ENCODE measurements around the gene MEG3. TPM values are rescaled to one million over a fixed set of nuclear protein-coding genes. Genes with fewer than 3 reads are reported as not detected.
"Not testable (repeated sequence)": the region's sequence is repeated elsewhere in the genome, so short reads cannot be mapped to it uniquely, and the experiment has no call there.

MEG3 gene
- total RNA-seq, 1 donor from 2014 or later: 7.4 TPM

- no peak for ATAC-seq
Measured at GRCh38 chr14:100816286-100816949, 9.5 kb upstream of the MEG3 start.

DNA sequence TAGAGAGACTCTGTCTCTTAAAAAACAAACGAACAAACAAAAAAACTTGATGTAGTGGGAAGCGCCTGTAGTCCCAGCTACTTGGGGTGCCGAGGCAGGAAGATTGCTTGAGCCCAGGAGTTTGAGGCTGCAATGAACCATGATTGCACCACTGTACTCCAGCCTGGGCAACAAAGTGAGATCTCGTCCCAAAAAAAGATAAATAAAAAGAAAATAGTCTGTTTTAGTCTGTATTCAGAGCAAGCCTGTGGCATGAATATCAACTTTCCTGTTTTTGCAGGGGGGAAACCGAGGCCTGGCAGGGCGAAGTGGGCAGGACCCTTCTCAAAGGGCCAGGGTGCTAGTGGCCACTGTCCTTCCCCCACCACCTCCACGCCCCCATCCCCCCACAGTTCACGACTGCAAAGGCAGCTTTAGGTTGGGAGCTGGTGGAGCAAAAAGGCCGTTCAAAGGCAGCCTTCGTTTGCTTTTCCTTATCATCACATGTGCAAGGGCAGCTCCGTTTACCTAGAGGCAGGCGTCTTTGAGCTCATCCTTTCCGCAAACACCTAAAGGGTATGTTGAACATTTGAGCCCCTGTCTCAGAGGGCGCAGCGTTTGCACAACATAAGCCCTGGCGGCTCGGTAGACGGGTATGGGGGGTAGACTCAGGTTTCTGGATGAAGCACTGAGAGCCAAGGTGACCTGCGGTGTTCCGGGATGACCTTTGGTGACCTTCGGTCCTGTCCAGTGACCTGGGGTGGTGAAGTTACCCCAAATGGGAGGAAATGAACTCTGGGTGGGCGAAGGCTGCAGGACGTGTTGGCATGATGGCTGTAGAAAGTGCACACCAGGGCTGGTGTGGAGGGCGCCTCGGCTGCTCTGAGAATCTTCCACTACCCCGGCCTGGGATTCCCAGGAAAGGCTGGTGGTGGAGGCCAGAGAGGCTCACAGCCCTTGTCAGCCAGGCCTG lies 8.7 kb upstream of the MEG3 start:
- ATAC-seq: no peak

DNA sequence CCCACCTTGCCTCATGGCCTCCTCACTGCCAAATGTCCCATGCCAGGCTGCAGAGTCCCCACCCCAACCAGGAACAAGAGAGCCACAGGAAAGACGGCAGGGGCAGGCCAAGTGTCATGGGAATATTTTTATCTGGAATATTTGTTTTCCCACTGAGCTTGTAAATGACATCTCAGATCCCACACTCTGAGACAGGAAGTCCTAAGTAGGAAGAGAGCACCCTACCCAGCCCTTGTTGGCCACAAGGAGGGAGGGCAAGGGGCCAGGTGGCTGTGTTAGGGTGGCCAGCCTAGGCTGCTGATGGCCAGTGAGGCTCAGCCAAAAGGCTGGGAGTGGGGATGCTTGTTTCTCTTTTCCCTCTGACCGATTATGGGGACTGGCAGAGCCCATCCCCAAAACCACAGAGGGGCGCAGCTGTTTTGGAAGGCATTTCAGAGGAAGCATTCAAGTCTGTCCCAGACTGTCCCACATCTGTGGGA lies 7.7 kb upstream of the MEG3 start:
- no peak for ATAC-seq

- not testable (repeated sequence) for ATAC-seq
Measured at GRCh38 chr14:100818923-100819322, 7.0 kb upstream of the MEG3 start.

GRCh38 chr14:100819453-100819828 lies 6.5 kb upstream of the MEG3 start:
- ATAC-seq: no peak

DNA sequence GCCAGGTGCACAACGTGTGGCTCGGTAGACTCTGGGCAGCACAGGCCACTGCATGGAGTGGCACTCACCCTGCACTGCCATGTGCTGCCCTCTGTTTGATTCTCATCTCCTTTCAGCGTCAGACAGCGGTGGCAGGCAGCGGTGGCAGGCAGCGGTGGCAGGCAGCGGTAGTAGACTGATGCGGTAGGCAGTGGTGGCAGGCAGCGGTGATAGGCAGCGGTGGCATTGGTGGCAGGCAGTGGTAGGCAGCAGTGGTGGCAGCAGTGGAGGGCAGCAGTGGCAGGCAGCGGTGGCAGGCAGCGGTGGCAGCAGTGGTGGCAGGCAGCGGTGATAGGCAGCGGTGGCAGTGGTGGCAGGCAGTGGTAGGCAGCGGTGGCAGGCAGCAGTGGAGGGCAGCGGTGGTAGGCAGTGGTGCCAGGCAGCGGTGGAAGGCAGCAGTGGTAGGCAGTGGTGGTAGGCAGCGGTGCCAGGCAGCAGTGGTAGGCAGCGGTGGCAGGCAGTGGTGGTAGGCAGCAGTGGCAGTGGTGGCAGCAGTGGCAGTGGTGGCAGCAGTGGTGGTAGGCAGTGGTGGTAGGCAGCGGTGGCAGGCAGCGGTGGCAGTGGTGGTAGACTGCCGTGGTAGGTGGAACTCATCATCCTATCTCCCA lies 6.0 kb upstream of the MEG3 start:
- no peak for ATAC-seq

- no peak for ATAC-seq
Measured at GRCh38 chr14:100820957-100821356, 5.0 kb upstream of the MEG3 start.

GRCh38 chr14:100822013-100822412 lies 3.9 kb upstream of the MEG3 start:
- no peak for ATAC-seq

GRCh38 chr14:100822532-100823296 lies 3.2 kb upstream of the MEG3 start:
- ATAC-seq: no peak

- ATAC-seq: no peak
Measured at GRCh38 chr14:100823413-100824080, 2.4 kb upstream of the MEG3 start.

- ATAC-seq: no peak
Measured at GRCh38 chr14:100824091-100824551, 1.8 kb upstream of the MEG3 start.

DNA sequence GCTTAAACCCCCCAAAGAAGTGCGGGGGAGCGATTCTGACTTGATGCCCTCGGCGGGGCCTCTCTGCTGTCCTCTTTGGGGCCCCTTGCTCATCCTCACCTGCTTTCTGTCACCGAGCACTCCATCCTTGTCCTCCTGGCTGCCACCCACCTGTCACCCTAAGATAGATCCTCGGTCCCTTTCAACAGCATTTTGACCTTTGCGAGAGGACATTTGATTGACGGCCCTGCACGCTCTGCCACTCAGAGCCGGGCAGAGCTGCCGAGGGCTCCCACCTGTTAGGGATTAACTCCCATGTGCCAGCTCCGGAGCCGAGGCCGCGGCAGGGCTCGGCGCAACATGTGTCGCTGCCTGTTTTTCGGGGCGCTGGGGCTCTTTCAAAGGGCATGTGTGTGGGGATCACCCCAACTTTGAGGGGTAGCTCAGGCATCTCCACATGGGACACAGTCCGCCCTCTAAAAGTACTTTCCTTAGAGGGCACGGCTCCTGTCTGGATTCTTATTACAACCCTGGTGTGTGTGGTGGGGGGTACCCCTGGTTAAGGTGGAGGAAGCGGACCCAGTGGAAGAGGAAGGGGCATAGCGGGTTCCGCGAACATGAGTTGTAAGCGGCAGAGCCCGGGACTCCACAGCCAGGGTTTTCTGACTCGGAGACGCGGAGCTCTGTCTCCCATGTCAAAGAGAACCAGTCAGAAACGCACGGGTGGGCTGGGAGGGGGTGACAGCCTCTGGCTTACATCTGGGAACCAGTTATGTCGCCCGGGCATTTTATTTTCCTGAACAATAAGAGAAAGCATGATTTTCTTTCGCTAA lies 811 bp upstream of the MEG3 start:
- no peak for ATAC-seq

GRCh38 chr14:100826391-100827100 lies 628 bp downstream of the MEG3 start:
- ATAC-seq: no peak

DNA sequence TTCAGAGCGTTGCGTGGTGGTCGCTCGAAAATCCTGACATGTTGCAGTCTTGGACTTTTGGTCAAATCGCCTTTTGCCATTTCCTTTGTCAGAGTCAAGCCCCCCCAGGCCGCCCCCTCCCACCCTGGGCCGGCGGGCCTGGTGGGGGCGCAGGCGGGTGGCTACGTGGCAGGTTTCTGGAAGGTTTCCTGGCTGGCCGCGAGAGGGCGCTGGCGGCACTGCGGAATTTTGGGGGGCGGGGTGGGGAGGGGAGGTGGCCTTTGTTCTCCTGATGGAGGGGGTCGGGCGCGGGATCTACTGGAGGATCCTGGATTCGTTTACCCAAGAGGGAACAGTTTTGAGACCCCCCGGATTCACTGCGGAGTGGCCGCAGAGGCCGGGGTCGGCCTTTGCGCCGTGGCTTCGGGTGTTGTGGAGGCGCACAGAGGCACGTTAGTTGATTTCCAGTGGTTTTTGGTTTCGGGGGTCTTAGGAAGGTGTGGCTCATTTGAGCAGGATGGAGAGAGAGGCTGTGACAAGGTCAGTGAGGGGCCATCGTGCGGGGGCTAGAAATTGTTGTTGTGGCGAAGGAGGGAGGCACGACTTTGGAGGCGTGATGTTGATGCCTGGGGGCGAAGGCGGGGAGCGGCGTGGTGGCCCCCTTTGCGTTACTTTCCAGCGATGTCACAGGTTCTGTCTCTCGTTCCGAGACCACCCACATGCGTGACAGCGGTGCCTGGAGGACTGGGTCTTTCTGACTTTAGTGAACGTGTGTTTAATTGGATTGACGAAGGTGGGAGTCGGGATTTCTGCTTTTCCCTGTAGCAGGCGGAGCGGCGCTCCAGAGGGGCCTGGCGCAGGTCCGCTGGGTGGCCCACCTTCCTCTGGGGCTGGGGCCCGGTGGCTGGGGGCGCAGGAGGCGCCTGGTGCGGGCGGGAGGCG lies 1.4 kb downstream of the MEG3 start:
- no peak for ATAC-seq

DNA sequence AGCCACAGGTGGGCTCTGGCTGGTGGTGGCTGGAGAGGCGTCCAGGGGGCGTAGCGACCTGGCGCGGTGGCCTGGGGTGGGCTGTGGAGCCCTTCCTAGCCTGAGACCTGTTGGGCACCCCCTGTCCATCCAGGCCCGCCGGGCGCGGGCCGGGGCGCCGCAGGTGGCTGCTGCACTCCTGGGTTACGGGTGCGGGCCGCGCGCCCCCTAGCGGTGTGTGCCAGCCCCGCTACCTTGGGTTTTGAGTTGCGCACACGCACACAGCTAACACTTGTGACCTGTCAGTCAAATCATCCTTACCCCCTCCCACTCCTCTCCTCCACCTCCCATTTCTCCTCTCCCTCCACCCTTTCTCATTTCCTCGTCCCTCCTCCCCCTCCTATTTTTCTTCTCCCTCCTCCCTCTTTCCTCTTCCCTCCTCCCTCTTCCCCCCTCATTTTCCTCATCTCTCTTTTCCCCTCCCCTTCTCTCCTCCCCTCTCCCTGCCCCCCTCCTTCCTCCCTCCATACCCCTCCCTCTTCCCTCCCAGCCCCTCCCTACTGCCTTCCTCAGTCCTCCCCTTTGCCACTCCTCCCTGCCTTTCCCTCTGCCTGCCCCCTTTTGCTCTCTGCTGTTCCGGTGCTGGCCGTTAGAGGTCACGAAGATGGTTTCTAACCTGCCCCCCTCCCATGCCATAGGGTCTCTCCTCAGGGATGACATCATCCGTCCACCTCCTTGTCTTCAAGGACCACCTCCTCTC lies 2.3 kb downstream of the MEG3 start:
- peak; percentile 63 for ATAC-seq

GRCh38 chr14:100830681-100831080 lies 4.8 kb downstream of the MEG3 start:
- ATAC-seq: no peak

DNA sequence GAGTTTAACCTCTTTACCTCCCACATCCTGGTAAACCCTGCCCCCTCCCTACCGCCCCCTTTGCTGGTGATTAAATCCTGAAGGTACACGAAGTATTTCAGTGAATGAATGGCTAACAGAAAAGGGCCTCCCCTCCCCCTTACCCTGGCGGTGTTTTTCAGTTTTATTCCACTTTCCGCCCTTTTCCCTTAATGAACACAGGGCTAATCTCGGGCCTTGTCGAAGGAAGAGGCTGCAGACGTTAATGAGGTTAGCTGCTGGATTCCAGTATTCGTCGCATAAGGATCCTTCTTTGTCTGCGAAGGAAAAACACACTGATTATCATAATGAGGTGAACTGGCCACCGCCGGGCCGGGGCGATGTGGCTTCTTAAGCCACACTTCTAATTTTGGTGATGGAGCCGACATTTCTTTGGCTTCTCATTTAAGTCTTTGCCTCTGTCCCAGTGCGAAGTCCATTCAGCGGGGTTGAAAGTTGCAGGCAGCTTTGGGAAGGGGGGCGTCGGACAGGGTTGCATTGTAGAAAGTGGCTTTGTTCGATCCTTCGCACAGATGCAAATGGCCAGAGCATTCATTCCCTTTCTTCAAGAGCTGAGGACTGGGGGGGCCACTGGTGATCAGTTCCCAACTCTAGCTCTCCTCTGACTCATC lies 6.5 kb downstream of the MEG3 start:
- ATAC-seq: no peak

All from esophagus mucosa (tissue), 1 donor.